ENCODE results near the gene ADCYAP1R1.

DNA sequence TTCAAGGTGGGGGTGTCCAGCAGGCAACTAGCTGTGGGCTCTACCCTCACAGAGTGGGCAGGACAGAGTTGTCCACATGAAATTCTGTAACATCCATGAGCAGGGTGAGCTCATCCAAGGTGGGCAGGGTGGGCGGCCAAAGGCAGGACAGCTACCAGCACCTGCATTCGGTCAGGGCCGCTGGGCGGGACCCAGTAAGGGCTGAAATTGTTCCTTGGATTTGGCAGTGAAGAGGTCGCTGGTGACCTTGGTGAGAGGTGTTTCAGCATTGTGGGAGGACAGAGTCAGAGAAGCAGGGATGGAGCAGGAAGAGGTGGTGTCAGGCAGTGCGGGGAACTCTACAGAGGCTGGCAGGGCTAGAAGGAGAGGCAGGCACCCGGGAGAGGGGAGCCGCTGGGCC lies 23.9 kb downstream of the ADCYAP1R1 start:
- TF ChIP-seq, protein P1, sequence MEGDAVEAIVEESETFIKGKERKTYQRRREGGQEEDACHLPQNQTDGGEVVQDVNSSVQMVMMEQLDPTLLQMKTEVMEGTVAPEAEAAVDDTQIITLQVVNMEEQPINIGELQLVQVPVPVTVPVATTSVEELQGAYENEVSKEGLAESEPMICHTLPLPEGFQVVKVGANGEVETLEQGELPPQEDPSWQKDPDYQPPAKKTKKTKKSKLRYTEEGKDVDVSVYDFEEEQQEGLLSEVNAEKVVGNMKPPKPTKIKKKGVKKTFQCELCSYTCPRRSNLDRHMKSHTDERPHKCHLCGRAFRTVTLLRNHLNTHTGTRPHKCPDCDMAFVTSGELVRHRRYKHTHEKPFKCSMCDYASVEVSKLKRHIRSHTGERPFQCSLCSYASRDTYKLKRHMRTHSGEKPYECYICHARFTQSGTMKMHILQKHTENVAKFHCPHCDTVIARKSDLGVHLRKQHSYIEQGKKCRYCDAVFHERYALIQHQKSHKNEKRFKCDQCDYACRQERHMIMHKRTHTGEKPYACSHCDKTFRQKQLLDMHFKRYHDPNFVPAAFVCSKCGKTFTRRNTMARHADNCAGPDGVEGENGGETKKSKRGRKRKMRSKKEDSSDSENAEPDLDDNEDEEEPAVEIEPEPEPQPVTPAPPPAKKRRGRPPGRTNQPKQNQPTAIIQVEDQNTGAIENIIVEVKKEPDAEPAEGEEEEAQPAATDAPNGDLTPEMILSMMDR (IDR thresholded peaks at IDR 0.05): no peak
- TF ChIP-seq POLR2A (IDR thresholded peaks at IDR 0.05): no peak
- no peak for TF ChIP-seq POLR2AphosphoS5 (IDR thresholded peaks at IDR 0.05)
- no peak for TF ChIP-seq EP300 (IDR thresholded peaks at IDR 0.05)
